GM21367 (cell line): ENCODE data around the gene MRPL16.
"Not testable (repeated sequence)": the region's sequence is repeated elsewhere in the genome, so short reads cannot be mapped to it uniquely, and the experiment has no call there.

ENCODE experiments used
- ATAC-seq: cut with Tn5 transposase; IDR thresholded peaks from one replicate; pipeline ENCODE4 v1.9.1; 2021; ENCODE audit not compliant: unreplicated experiment

MRPL16 gene

GRCh38 chr11:59813364-59813763 is 2.8 kb upstream of the MRPL16 start:
- ATAC-seq = no peak

GRCh38 chr11:59812220-59812619 is 1.6 kb upstream of the MRPL16 start:
- ATAC-seq = no peak

- ATAC-seq = no peak
Observed at GRCh38 chr11:59810911-59811259, 307 bp upstream of the MRPL16 start.

- ATAC-seq = no peak
Observed at GRCh38 chr11:59807047-59807610, 3.4 kb downstream of the MRPL16 start.

GRCh38 chr11:59804061-59804460 is 6.5 kb downstream of the MRPL16 start:
- no peak for ATAC-seq

GRCh38 chr11:59802639-59803176 is 7.9 kb downstream of the MRPL16 start:
- ATAC-seq = no peak

GRCh38 chr11:59801981-59802638 is 8.5 kb downstream of the MRPL16 start:
- ATAC-seq = no peak

- ATAC-seq = no peak
Observed at GRCh38 chr11:59801160-59801706, 9.3 kb downstream of the MRPL16 start.

- ATAC-seq = no peak
Observed at GRCh38 chr11:59800390-59801025, 10.1 kb downstream of the MRPL16 start.

GRCh38 chr11:59794417-59794816 is 16.2 kb downstream of the MRPL16 start:
- ATAC-seq = no peak

- ATAC-seq = no peak
Observed at GRCh38 chr11:59792507-59792906, 18.1 kb downstream of the MRPL16 start.

- no peak for ATAC-seq
Observed at GRCh38 chr11:59791639-59792038, 18.9 kb downstream of the MRPL16 start.

GRCh38 chr11:59787816-59788215 is 22.8 kb downstream of the MRPL16 start:
- ATAC-seq = no peak

- ATAC-seq = no peak
Observed at GRCh38 chr11:59787255-59787588, 23.4 kb downstream of the MRPL16 start.

- ATAC-seq = no peak
Observed at GRCh38 chr11:59785818-59786217, 24.8 kb downstream of the MRPL16 start.

- ATAC-seq = not testable (repeated sequence)
Observed at GRCh38 chr11:59784441-59784840, 26.1 kb downstream of the MRPL16 start.

- no peak for ATAC-seq
Observed at GRCh38 chr11:59783632-59784090, 26.9 kb downstream of the MRPL16 start.

GRCh38 chr11:59782080-59782479 is 28.5 kb downstream of the MRPL16 start:
- no peak for ATAC-seq

- no peak for ATAC-seq
Observed at GRCh38 chr11:59779487-59779886, 31.1 kb downstream of the MRPL16 start.

GRCh38 chr11:59778122-59778521 is 32.5 kb downstream of the MRPL16 start:
- ATAC-seq = no peak

- ATAC-seq = no peak
Observed at GRCh38 chr11:59777104-59777503, 33.5 kb downstream of the MRPL16 start.
